ENCODE measurements around the gene GRPEL2.

GRPEL2 gene

DNA sequence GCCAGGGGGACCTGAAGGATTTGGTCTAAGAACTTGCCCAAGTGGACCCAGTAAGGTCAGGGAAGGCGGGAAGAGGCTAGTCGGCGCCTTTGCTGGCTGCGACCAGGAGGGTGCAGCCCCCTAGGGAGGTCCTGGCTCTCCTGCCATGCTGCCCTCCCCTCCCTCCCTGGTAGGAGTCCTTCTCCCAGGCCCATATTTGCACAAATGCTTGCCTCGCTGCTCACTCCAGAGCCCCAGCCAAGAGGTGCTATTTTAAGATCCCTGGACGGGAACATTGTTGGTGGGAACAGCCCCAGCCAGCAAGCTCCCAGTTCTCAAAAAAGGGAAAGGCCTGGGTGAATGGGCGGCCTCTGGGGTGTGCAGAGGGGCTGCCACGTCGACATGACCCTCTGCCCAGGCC lies 38.1 kb downstream of the GRPEL2 start:
- Histone ChIP-seq H3K27me3 (ENCODE audit: insufficient read depth, poor library complexity, severe bottlenecking) (no peaks in the 10 kb centered on the region), H3K36me3 (ENCODE audit: low read depth) (no peaks in the 10 kb centered on the region), H3K27ac (ENCODE audit: poor library complexity, severe bottlenecking) (no peak overlapping the region), H3K9me3 (ENCODE audit: severe bottlenecking) (no peaks in the 10 kb centered on the region), H3K4me3 (ENCODE audit: severe bottlenecking) (no peak overlapping the region), H3K4me1 (ENCODE audit: insufficient read depth, poor library complexity, severe bottlenecking) (no peaks in the 10 kb centered on the region)
- ATAC-seq (ENCODE audit: low read depth) (no peak), DNase-seq (ENCODE audit: low spot score) (no peak)
- TF ChIP-seq, protein P1, sequence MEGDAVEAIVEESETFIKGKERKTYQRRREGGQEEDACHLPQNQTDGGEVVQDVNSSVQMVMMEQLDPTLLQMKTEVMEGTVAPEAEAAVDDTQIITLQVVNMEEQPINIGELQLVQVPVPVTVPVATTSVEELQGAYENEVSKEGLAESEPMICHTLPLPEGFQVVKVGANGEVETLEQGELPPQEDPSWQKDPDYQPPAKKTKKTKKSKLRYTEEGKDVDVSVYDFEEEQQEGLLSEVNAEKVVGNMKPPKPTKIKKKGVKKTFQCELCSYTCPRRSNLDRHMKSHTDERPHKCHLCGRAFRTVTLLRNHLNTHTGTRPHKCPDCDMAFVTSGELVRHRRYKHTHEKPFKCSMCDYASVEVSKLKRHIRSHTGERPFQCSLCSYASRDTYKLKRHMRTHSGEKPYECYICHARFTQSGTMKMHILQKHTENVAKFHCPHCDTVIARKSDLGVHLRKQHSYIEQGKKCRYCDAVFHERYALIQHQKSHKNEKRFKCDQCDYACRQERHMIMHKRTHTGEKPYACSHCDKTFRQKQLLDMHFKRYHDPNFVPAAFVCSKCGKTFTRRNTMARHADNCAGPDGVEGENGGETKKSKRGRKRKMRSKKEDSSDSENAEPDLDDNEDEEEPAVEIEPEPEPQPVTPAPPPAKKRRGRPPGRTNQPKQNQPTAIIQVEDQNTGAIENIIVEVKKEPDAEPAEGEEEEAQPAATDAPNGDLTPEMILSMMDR (IDR thresholded peaks at IDR 0.05; ENCODE audit: poor library complexity, severe bottlenecking), result no peak

DNA sequence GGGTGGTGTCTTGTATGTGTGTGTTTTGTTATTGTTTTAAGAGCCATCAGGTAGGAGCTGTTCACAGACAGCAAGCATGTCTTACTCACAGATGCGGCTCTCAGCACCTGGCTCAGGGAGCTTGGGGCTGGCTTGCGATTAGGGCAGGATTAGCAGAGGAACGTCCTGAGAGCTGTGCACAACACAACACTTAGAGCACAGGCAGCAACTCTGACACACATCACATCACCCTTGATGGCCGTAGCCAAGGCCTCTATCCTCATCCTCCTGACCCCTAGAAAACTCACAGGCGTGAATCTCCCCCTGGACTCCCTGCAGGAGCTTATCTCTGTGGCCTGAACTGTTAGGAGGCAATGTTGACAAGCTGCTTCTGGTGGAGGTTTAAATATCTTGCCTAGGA lies 40.9 kb downstream of the GRPEL2 start:
- TF ChIP-seq, protein P1 (IDR thresholded peaks at IDR 0.05; ENCODE audit: poor library complexity, severe bottlenecking), result no peak
- H3K4me3 ChIP-seq (ENCODE audit: severe bottlenecking), result no peak overlapping the region
- no peak for DNase-seq (ENCODE audit: low spot score)
- no peaks in the 10 kb centered on the region for H3K4me1 ChIP-seq (ENCODE audit: insufficient read depth, poor library complexity, severe bottlenecking)
- no peaks in the 10 kb centered on the region for H3K9me3 ChIP-seq (ENCODE audit: severe bottlenecking)
- ATAC-seq (ENCODE audit: low read depth), result no peak
- no peaks in the 10 kb centered on the region for H3K36me3 ChIP-seq (ENCODE audit: low read depth)
- no peaks in the 10 kb centered on the region for H3K27me3 ChIP-seq (ENCODE audit: insufficient read depth, poor library complexity, severe bottlenecking)
- no peak overlapping the region for H3K27ac ChIP-seq (ENCODE audit: poor library complexity, severe bottlenecking)

DNA sequence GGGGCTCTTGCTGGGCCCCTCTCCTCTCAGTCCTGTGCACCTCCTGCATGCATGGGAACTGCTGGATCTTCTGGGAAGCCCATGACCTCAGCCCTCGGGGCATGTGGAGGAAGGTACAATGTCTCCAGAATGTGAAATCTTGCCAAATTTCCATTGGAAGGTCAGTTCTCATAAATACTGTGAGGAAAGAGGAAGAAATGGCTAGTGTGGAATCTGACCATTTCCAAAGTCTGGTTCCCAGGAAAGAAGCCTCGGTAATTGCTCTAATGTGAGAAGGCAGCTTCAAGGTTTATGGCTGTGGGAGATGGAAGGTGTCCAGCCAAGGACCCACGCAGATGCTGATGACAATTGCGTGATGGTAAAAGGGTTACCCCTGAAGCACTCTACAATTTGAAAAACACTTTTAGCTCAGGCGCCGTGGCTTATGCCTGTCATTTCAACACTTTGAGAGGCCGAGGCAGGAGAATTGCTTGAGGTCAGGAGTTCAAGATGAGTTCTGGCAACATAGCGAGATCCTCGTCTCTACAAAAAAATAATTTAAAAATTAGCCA lies 41.9 kb downstream of the GRPEL2 start:
- H3K4me3 ChIP-seq (ENCODE audit: severe bottlenecking), result no peak overlapping the region
- H3K27me3 ChIP-seq (ENCODE audit: insufficient read depth, poor library complexity, severe bottlenecking), result no peaks in the 10 kb centered on the region
- H3K4me1 ChIP-seq (ENCODE audit: insufficient read depth, poor library complexity, severe bottlenecking), result no peaks in the 10 kb centered on the region
- H3K36me3 ChIP-seq (ENCODE audit: low read depth), result no peaks in the 10 kb centered on the region
- DNase-seq (ENCODE audit: low spot score), result no peak
- TF ChIP-seq, protein P1 (IDR thresholded peaks at IDR 0.05; ENCODE audit: poor library complexity, severe bottlenecking), result no peak
- no peak for ATAC-seq (ENCODE audit: low read depth)
- H3K27ac ChIP-seq (ENCODE audit: poor library complexity, severe bottlenecking), result no peak overlapping the region
- H3K9me3 ChIP-seq (ENCODE audit: severe bottlenecking), result no peaks in the 10 kb centered on the region

DNA sequence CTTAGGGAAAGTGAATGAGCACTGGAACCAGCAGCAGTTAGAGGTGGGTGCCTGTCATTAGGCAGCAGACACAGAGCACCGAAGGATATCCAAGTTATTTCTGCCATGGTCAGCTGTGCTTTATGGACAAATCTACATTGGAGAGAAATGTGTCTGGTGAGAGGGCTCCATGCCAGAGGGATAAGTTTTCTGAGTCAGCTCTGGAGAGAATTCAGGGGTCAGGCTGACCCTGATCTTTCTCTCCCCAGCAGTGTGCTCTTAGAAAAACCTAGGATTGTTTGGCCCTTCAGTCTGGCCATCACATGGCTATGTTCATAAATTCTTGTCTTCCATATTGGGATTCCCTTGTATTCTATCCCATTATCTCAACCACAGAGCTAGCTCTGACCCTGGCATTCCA lies 42.7 kb downstream of the GRPEL2 start:
- Histone ChIP-seq H3K9me3 (ENCODE audit: severe bottlenecking) (no peaks in the 10 kb centered on the region), H3K36me3 (ENCODE audit: low read depth) (no peaks in the 10 kb centered on the region), H3K4me1 (ENCODE audit: insufficient read depth, poor library complexity, severe bottlenecking) (no peaks in the 10 kb centered on the region), H3K4me3 (ENCODE audit: severe bottlenecking) (no peak overlapping the region), H3K27ac (ENCODE audit: poor library complexity, severe bottlenecking) (no peak overlapping the region), H3K27me3 (ENCODE audit: insufficient read depth, poor library complexity, severe bottlenecking) (no peaks in the 10 kb centered on the region)
- DNase-seq (ENCODE audit: low spot score), result no peak
- TF ChIP-seq, protein P1 (IDR thresholded peaks at IDR 0.05; ENCODE audit: poor library complexity, severe bottlenecking), result no peak
- ATAC-seq (ENCODE audit: low read depth), result no peak

DNA sequence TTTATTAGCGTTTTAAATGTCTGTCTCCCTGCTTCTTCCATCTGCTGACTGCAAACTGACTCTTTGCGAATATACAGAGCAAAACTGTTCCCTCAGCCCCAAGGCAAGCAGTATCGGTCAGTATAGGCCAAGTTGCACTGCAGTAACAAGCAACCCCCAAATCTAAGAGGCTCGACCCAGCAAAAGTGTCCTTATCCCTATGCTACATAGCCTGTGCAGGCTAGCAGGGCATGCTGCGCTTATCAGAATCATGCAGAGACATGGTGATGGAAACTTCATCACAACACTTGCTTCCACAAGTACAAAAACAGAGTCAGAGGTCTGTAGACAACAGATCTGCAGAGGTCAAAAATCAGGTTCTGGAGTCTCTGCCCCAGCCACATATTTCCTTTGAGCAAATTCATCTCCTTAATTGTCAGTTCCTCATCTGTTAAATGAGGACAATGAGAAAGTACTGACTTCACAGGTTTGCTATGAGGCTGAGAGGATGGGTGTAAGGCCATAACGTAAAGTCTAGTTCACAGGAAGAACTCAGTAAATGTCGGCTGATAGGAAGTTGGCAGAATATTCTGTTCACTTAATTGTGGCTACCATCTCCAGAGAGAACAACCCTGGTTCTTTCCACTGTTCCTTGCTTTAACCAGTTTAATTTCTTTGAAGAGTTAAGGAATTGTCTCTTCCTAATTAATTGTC lies 43.3 kb downstream of the GRPEL2 start:
- DNase-seq (ENCODE audit: low spot score), result no peak
- no peaks in the 10 kb centered on the region for H3K4me1 ChIP-seq (ENCODE audit: insufficient read depth, poor library complexity, severe bottlenecking)
- no peaks in the 10 kb centered on the region for H3K36me3 ChIP-seq (ENCODE audit: low read depth)
- no peak for ATAC-seq (ENCODE audit: low read depth)
- no peak overlapping the region for H3K4me3 ChIP-seq (ENCODE audit: severe bottlenecking)
- no peak overlapping the region for H3K27ac ChIP-seq (ENCODE audit: poor library complexity, severe bottlenecking)
- no peaks in the 10 kb centered on the region for H3K9me3 ChIP-seq (ENCODE audit: severe bottlenecking)
- no peaks in the 10 kb centered on the region for H3K27me3 ChIP-seq (ENCODE audit: insufficient read depth, poor library complexity, severe bottlenecking)
- TF ChIP-seq, protein P1 (IDR thresholded peaks at IDR 0.05; ENCODE audit: poor library complexity, severe bottlenecking), result no peak

Measured in RWPE2 (cell line).